ENCODE results near the gene RCBTB1. TPM values are rescaled to one million over a fixed set of nuclear protein-coding genes. Genes with fewer than 3 reads are reported as not detected.
"Not testable (repeated sequence)": the region's sequence is repeated elsewhere in the genome, so short reads cannot be mapped to it uniquely, and the experiment has no call there.

The RCBTB1 gene
- total RNA-seq, 1 donor from 2014 or later, result 21.6 TPM

DNA sequence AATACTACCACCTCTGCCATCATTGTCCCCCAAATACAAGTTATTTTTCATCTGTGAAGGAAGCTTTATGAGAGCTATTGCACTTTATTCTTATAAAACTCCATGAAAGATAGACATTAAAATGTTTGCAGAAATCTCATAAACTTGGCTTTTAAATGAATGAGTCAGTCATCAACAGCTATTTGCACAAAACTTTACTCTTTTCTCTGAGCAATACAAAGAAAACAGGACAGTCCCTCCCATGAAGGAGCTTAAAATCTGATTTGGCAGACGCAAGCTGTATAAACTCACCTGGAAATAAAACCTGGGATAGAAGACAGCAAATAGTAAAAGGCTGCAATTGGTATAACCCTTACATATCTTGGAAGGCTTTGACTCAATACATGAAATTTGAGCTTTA is 16.6 kb upstream of the RCBTB1 start:
- intact Hi-C loops (cut with micrococcal nuclease), result no loop called here
- Histone ChIP-seq H3K27ac (replicated peaks) (no peak overlapping the region), H3K9me3 (replicated peaks) (no peaks in the 10 kb centered on the region), H3K4me1 (no peaks in the 10 kb centered on the region), H3K4me3 (no peak overlapping the region), H3K27me3 (ENCODE audit: low read depth) (peaks cover 5% of the 10 kb centered on the region), H3K36me3 (no peaks in the 10 kb centered on the region)
- DNase-seq, result no peak
- TF ChIP-seq CTCF (IDR thresholded peaks at IDR 0.05; ENCODE audit: borderline replicate concordance), result no peak

GRCh38 chr13:49597043-49597641 is 11.8 kb upstream of the RCBTB1 start:
- no peak for TF ChIP-seq CTCF (IDR thresholded peaks at IDR 0.05; ENCODE audit: borderline replicate concordance)
- intact Hi-C loops (cut with micrococcal nuclease), result no loop called here

GRCh38 chr13:49596221-49596620 is 10.9 kb upstream of the RCBTB1 start:
- intact Hi-C loops (cut with micrococcal nuclease), result no loop called here
- Histone ChIP-seq H3K27ac (replicated peaks) (no peak overlapping the region), H3K4me1 (no peaks in the 10 kb centered on the region), H3K4me3 (no peak overlapping the region), H3K36me3 (no peaks in the 10 kb centered on the region), H3K9me3 (replicated peaks) (no peaks in the 10 kb centered on the region), H3K27me3 (ENCODE audit: low read depth) (peaks cover 5% of the 10 kb centered on the region)
- TF ChIP-seq CTCF (IDR thresholded peaks at IDR 0.05; ENCODE audit: borderline replicate concordance), result no peak
- DNase-seq, result no peak

More at GRCh38 chr13:49597043-49597641, 11.8 kb upstream of the RCBTB1 start:
- no peak for DNase-seq
- Histone ChIP-seq H3K4me3 (no peak overlapping the region), H3K4me1 (no peaks in the 10 kb centered on the region), H3K36me3 (no peaks in the 10 kb centered on the region), H3K9me3 (replicated peaks) (no peaks in the 10 kb centered on the region), H3K27me3 (ENCODE audit: low read depth) (peaks cover 5% of the 10 kb centered on the region), H3K27ac (replicated peaks) (no peak overlapping the region)

GRCh38 chr13:49594576-49594975 is 9.2 kb upstream of the RCBTB1 start:
- no peak overlapping the region for H3K4me3 ChIP-seq
- H3K36me3 ChIP-seq, result no peaks in the 10 kb centered on the region
- TF ChIP-seq CTCF (IDR thresholded peaks at IDR 0.05; ENCODE audit: borderline replicate concordance), result no peak
- no peak overlapping the region for H3K27ac ChIP-seq (replicated peaks)
- intact Hi-C loops (cut with micrococcal nuclease), result no loop called here
- DNase-seq, result no peak
- H3K27me3 ChIP-seq (ENCODE audit: low read depth), result peaks cover 5% of the 10 kb centered on the region
- H3K9me3 ChIP-seq (replicated peaks), result no peaks in the 10 kb centered on the region
- H3K4me1 ChIP-seq, result no peaks in the 10 kb centered on the region

GRCh38 chr13:49593876-49594275 is 8.5 kb upstream of the RCBTB1 start:
- H3K27ac ChIP-seq (replicated peaks); H3K9me3 ChIP-seq (replicated peaks); intact Hi-C loops (cut with micrococcal nuclease); H3K4me1 ChIP-seq; DNase-seq; H3K27me3 ChIP-seq (ENCODE audit: low read depth); H3K4me3 ChIP-seq; H3K36me3 ChIP-seq: not testable (repeated sequence)

DNA sequence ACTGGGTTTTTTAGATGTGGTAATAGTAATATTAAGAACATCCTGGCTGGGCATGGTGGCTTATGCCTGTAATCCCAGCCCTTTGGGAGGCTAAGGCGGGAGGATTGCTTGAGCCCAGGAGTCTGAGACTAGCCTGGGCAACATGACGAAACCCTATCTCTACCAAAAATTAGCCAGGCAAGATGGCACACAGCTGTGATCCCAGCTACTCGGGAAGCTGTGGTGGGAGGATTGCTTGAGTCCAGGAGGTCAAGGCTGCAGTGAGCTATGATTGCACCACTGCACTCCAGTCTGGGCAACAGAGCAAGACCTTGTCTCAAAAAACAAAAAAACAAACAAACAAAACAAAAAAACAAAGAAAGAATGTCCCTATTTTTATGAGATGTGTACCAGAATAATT is 5.4 kb upstream of the RCBTB1 start:
- intact Hi-C loops (cut with micrococcal nuclease); DNase-seq; H3K27ac ChIP-seq (replicated peaks); H3K4me1 ChIP-seq; H3K27me3 ChIP-seq (ENCODE audit: low read depth); H3K9me3 ChIP-seq (replicated peaks); H3K4me3 ChIP-seq; H3K36me3 ChIP-seq: not testable (repeated sequence)

Measured in left ventricle myocardium inferior (tissue), 1 donor.